ENCODE data around the gene REC114. TPM values are rescaled to one million over a fixed set of nuclear protein-coding genes. Genes with fewer than 3 reads are reported as not detected.

Gene REC114
- total and polyA plus RNA-seq, 10 of the 15 experiments (the other 5 are each of a cell fraction or from before 2014, with no cell fraction given): not detected

DNA sequence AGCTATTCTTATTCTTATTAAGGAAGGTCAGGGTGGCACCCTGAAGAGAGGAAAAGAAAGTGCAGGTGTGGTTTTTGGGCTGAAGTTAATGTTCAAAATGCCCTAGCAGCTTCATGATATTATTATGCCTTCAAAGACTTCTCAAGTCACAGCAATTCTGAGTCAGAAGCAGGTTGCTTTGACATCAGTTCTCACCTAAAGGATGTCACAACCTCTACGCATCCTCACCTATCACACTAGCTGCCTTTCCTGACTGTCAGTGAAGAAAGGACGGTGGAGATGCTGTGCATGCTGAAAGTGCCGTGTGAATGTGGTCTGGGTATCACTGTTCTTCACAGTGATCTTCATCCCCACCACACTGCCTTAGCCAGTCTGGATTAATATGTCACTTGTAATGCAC is 140.6 kb downstream of the REC114 start:
- no peak overlapping the region for H3K4me3 ChIP-seq
- peaks cover 5 to 27% of the 10 kb centered on the region in 2 experiments for H3K36me3 ChIP-seq (ENCODE audit: control insufficient read depth in 2 of 2, insufficient read depth in 2 of 2, low read length in 1 of 2)
- no peaks in the 10 kb centered on the region for H3K4me1 ChIP-seq (ENCODE audit: control insufficient read depth, insufficient read depth, low read length)
- intact Hi-C loops (cut with micrococcal nuclease; ENCODE audit: unreplicated experiment): no loop called here
- no peak overlapping the region for H3K9ac ChIP-seq (ENCODE audit: control insufficient read depth, insufficient read depth, low read length)
- no peaks in the 10 kb centered on the region for H4K20me1 ChIP-seq (ENCODE audit: control insufficient read depth, insufficient read depth)
- H3K4me2 ChIP-seq (ENCODE audit: control insufficient read depth, insufficient read depth): no peak overlapping the region
- SMC1A ChIA-PET (ENCODE audit: uncharacterized antibody, unreplicated experiment): interaction anchor here (1.4 kb wide), 1 partner anchor 53 kb away, joined by 3 read pairs; no protein-coding TSS in a partner anchor
- no peak for DNase-seq (ENCODE audit: low read depth, low spot score)
- no peaks in the 10 kb centered on the region for H3K79me2 ChIP-seq (ENCODE audit: control insufficient read depth, insufficient read depth, low read length)
- POLR2A ChIA-PET: no interaction called here
- FAIRE-seq: no peak
- no peak for TF ChIP-seq JUND (IDR thresholded peaks at IDR 0.05; ENCODE audit: low read depth, low read length)
- no TSS peak for BruUV-seq (replicated peaks)
- H3K9me3 ChIP-seq (replicated peaks; ENCODE audit: control insufficient read depth, insufficient read depth, low read length): no peaks in the 10 kb centered on the region
- no peak for ATAC-seq
- RAD21 ChIA-PET (ENCODE audit: unreplicated experiment): no interaction called here
- no peak overlapping the region for H2AFZ ChIP-seq (ENCODE audit: control insufficient read depth, low read depth, low read length)
- 99% methylated on average over 3 of the region's 3 CpGs for WGBS (ENCODE audit: insufficient coverage, insufficient replicate concordance, low lambda C conversion rate, missing lambda C conversion rate)
- in situ Hi-C loops (cut with MboI): no loop called here
- H3K27ac ChIP-seq (ENCODE audit: control insufficient read depth, insufficient read depth): no peak overlapping the region
- CTCF ChIA-PET: interaction anchor here (1.1 kb wide), 1 partner anchor 53 kb away, joined by 5 read pairs; no protein-coding TSS in a partner anchor
- H3K27me3 ChIP-seq (replicated peaks in 1 of 2; ENCODE audit: control insufficient read depth in 2 of 2, insufficient read depth in 2 of 2, low read length in 1 of 2): no peaks in the 10 kb centered on the region

DNA sequence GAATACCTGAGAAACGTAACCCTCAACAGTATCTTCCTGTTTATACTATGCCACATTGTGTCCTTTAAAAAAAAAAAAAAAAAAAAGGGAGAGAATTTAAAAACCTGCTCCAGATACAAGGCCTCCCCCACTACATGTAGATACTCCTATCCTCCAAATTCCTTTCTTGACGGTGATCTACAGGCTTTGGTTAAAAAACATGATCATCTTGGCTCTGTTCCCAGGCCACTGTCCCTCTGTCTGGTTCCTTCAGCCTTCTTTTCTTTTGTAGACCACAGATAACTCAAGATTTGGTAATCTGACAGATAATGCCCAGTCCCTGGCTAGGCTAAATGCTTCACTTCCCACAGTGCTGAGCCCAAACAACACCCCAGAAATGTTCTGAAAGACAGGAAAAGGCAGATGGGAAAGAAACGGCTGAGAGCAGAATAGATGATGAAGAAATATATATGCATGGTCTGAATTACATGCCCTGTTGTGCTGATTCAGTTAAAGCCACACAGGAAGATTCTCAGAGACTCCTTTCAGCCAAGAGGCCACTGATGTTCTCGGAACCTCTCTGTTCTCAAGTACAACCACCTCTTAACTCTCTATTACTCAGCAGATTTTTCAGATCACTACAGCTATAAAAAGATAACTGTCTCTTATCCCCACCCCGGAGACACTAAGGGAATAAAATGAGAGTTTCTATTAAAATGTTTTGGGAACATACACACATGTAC is 141.9 kb downstream of the REC114 start:
- Histone ChIP-seq H3K4me2 (ENCODE audit: control insufficient read depth, insufficient read depth) (no peak overlapping the region), H3K27ac (ENCODE audit: control insufficient read depth, insufficient read depth) (no peak overlapping the region), H3K36me3 (ENCODE audit: control insufficient read depth in 2 of 2, insufficient read depth in 2 of 2, low read length in 1 of 2) (peaks cover 5 to 31% of the 10 kb centered on the region in 2 experiments), H3K27me3 (replicated peaks in 1 of 2; ENCODE audit: control insufficient read depth in 2 of 2, insufficient read depth in 2 of 2, low read length in 1 of 2) (no peaks in the 10 kb centered on the region), H3K4me3 (no peak overlapping the region), H4K20me1 (ENCODE audit: control insufficient read depth, insufficient read depth) (no peaks in the 10 kb centered on the region), H2AFZ (ENCODE audit: control insufficient read depth, low read depth, low read length) (no peak overlapping the region), H3K4me1 (ENCODE audit: control insufficient read depth, insufficient read depth, low read length) (no peaks in the 10 kb centered on the region), H3K9me3 (replicated peaks; ENCODE audit: control insufficient read depth, insufficient read depth, low read length) (no peaks in the 10 kb centered on the region), H3K9ac (ENCODE audit: control insufficient read depth, insufficient read depth, low read length) (no peak overlapping the region), H3K79me2 (ENCODE audit: control insufficient read depth, insufficient read depth, low read length) (no peaks in the 10 kb centered on the region)
- DNase-seq (ENCODE audit: low read depth, low spot score) (no peak), ATAC-seq (no peak), FAIRE-seq (no peak)
- in situ Hi-C loops (cut with MboI) (no loop called here), intact Hi-C loops (cut with micrococcal nuclease; ENCODE audit: unreplicated experiment) (no loop called here)
- WGBS (ENCODE audit: insufficient coverage, insufficient replicate concordance, low lambda C conversion rate, missing lambda C conversion rate): 87% methylated on average over 5 of the region's 5 CpGs
- SMC1A ChIA-PET (ENCODE audit: uncharacterized antibody, unreplicated experiment): interaction anchor here (0.8 kb wide), 1 partner anchor 35 kb away, joined by 3 read pairs; no protein-coding TSS in a partner anchor
- TF ChIP-seq MEF2A (IDR thresholded peaks at IDR 0.05; ENCODE audit: insufficient read depth, low read depth, low read length): no peak
- TF ChIP-seq RAD21 (IDR thresholded peaks at IDR 0.05; ENCODE audit: insufficient read depth, low read depth, low read length): no peak
- TF ChIP-seq HDAC2 (IDR thresholded peaks at IDR 0.05): no peak
- no peak for TF ChIP-seq YY1 (IDR thresholded peaks at IDR 0.05; ENCODE audit: low read depth, low read length)
- TF ChIP-seq GATAD2B (conservative IDR thresholded peaks at IDR 0.05; ENCODE audit: low read depth): no peak
- TF ChIP-seq POLR2AphosphoS2 (IDR thresholded peaks at IDR 0.05; ENCODE audit: low read depth, low read length): no peak
- no peak for TF ChIP-seq KLF5 (IDR thresholded peaks at IDR 0.05; ENCODE audit: partially characterized antibody)
- TF ChIP-seq ATF7 (IDR thresholded peaks at IDR 0.05; ENCODE audit: low read depth): no peak
- no peak for TF ChIP-seq TCF3 (IDR thresholded peaks at IDR 0.05; ENCODE audit: borderline replicate concordance, insufficient read depth, low read depth, low read length)
- no peak for TF ChIP-seq SREBF2 (IDR thresholded peaks at IDR 0.05; ENCODE audit: low read length)
- no peak for TF ChIP-seq CHD4 (IDR thresholded peaks at IDR 0.05)
- no peak for TF ChIP-seq NRF1 (conservative IDR thresholded peaks at IDR 0.05; ENCODE audit: low read depth, low read length)
- TF ChIP-seq HDGF (IDR thresholded peaks at IDR 0.05): no peak
- TF ChIP-seq CEBPB (IDR thresholded peaks at IDR 0.05; ENCODE audit: borderline replicate concordance in 1 of 2, low read depth in 2 of 2, low read length in 2 of 2): no peak
- TF ChIP-seq POLR2AphosphoS5 (IDR thresholded peaks at IDR 0.05; ENCODE audit: low read length): no peak
- BruUV-seq (replicated peaks): TSS peak; percentile 15
- RAD21 ChIA-PET (ENCODE audit: unreplicated experiment): no interaction called here
- POLR2A ChIA-PET: no interaction called here
- CTCF ChIA-PET: no interaction called here

Measured in GM12878 (cell line).